Measurements from ENCODE around the gene HDAC4.

HDAC4 gene

GRCh38 chr2:239244625-239245024 is 156.2 kb downstream of the HDAC4 start:
- DNase-seq (ENCODE audit: low read depth in 1 of 2, low spot score in 1 of 2): no peak

- no peak for DNase-seq (ENCODE audit: low read depth in 1 of 2, low spot score in 1 of 2)
Measured at GRCh38 chr2:239241431-239241960, 159.3 kb downstream of the HDAC4 start.

DNA sequence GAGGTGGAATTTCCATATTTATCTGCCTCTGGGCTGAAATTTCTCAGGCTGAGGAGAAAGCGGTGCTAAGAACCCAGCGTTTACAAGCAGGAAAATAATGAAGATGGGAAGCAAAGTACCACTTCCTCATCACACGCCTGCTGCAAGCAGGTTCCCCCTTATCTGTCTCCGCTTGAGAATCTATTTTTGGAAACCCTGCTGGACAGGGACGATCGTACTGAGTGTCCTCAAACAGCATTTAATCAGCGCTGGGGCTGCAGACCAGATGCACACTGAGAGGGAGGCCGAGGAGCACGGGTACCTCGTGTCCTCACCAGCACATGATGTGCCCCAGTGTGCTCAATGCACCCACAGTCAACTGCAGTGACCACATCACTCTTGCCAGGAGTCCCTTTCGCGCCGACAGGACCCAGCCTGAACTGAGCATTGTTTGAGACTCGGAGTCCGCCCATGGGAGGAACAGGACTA is 160.4 kb downstream of the HDAC4 start:
- no peak for DNase-seq (ENCODE audit: low read depth in 1 of 2, low spot score in 1 of 2)

- DNase-seq (ENCODE audit: low read depth in 1 of 2, low spot score in 1 of 2): no peak
Measured at GRCh38 chr2:239239607-239240413, 161.0 kb downstream of the HDAC4 start.

DNA sequence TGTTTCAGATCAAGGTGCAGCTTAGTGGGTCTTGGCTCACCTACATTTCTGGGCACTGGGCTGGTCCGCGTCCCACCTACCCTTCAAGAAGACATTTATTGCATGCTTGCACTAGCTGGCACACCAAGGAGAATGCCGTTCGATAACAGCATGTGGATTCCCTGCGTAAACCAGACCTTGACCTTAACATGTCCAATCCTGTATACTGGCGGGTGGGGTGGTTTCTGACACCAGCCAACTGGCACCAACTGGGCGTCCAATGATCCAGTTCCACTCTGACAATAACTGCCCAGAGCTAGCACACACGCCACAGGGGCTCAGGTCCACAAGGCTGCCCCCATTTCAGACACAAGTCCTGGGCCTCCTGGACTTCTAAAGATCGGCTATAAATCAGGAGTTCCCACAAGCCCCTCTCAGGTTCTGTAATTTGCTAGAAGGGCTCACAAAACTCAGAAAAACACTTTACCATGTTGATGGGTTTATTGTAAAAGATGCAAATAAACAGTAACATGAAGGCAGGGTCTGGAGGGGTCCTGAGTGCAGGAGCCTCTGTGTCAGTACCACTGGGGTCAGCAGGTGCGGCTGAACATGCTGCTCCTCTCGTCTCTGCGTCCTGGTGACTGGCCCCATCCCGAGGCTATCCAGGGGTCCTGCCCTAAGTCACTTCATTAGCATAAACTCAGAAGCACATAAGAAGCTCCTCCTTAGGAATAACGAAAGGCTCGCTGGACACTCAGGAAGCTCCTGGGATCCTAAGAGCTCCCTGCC is 161.8 kb downstream of the HDAC4 start:
- no peak for DNase-seq (ENCODE audit: low read depth in 1 of 2, low spot score in 1 of 2)

DNA sequence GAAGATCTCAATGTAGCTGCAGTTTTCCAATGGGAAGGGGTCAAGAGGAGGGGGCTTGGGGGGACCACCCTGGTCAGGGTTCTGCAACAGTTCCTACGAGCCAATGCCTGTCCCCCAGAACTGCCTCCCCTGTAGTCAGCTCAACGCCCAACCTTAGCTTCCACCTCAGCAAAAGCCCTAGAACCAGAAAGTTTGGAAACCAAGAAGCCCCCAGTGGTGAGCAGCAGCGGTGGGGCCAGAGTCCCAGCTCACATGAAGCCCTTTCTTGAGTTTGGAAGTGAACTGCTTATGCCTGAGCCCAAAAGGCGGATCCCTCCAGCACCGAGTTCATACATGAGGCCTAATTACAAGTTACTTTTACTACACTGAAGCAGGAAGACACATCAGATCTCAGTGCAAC is 162.4 kb downstream of the HDAC4 start:
- no peak for DNase-seq (ENCODE audit: low read depth in 1 of 2, low spot score in 1 of 2)

- DNase-seq (ENCODE audit: low read depth in 1 of 2, low spot score in 1 of 2): no peak
Measured at GRCh38 chr2:239236808-239237205, 164.0 kb downstream of the HDAC4 start.

DNA sequence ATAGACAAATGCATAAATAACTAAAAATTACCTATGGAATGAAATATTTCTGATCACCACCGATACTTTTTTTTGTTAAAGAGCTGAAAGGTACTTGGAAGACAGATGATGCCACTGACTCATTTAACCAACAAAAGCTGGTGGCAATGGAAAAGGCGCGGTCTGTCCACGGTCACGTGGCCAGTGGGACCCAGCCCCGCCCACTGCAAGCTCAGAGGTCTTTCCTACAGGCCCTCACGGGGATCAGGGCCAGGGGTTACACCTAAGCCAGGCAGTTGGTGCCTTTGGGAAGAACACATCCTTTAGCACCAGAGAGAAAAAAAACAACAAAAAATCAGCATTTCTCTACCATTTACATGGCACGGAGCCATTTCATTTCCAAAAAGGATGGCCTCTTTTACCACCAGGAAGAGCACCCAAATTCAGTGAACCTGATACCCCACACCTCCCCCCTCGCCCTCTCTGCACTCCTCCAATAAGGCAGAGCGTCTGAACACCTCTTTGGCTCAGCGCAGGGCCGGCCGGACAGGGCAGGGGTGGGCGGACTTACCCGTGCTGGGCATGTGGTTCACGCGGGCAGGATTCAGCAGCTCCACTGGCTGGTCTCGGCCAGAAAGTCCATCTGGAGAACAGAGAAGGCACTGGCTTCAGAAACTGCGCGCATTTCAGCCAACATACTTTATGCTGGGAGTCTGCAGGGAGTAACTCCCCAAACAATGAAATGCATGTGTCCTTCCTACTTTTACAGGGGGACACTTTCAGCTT is 164.6 kb downstream of the HDAC4 start:
- no peak for DNase-seq (ENCODE audit: low read depth in 1 of 2, low spot score in 1 of 2)

- DNase-seq (ENCODE audit: low read depth in 1 of 2, low spot score in 1 of 2): no peak
Measured at GRCh38 chr2:239235311-239235710, 165.5 kb downstream of the HDAC4 start.

DNA sequence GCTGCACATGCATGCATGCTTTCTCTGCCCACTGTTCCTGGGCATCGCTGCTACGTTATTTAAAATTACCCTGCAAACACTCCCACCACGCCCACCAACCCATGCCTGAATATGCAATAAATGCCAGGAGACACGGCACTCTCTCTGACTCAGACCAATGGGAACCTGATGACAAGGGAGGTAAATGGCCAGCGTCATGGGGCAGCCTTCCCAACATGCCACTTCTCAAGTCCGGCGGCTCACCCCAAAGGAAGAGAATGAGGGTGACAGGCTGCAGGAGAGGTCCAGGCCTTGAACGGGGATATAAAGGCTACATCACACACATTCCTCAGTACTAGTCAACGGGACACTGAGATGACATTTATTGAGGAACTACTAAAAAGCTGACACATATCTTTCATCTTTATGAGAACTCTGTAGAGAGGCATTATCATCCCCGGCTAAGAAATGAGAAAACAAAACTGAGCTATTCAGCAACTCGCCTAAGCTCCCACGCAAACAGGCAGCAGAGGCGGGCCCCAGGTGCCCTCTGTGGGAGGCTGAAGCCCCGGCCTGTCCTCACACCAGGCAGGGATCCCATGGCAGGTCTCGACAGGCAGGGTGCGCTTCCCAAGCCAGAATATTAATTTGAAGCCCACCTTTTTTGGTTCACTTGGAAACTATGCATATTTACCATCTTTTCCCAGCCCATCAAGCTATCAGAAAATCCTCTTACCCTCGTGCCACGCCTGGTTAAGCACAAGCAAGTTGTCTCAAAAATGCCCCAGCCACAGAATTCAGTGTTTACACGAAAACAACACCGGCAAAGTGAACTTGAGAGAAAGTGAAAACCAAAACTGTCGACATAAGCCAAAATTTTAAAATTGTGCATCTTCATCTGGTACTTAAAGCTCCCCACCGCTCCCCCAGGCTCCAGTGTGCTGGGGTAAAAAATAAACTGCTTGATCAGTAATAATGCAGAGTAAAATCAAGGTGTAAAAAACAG is 166.3 kb downstream of the HDAC4 start:
- no peak for DNase-seq (ENCODE audit: low read depth in 1 of 2, low spot score in 1 of 2)

DNA sequence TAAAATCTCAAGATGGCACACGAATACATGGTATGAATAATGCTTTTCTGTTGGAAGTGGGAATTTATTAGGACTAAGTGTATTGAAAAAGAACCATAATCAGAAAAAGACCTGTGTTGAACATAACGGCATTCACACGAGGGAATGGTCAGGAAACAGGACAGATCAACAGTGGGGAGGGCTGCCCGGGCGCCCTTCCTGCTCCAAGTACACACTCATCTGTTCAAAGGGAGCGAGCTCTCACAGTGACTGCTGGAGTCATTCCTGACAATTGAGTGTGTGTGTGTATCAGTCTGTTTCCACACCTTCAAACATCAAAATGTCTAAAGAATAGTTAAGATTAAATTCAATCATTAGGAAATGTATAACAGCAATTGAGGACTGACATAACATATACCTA is 167.2 kb downstream of the HDAC4 start:
- DNase-seq (ENCODE audit: low read depth in 1 of 2, low spot score in 1 of 2): no peak

DNA sequence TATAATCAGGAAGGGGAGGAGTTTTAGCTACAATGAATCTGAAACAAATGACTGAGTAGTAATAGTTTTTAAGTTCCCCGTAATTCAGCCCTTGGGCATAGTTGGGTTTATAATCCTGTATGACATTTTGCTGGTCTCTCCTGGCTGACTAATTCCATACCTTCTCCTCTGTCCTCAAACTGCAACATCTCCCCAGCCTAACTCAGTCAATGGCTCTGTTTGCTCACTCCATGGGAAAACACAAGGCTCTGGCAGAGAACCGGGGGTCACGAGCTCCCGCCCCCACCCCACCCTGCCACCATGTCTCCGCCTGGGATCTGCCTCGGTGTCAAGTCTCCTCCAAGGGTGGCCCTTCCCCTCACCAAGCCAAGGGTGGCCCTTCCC is 168.6 kb downstream of the HDAC4 start:
- no peak for DNase-seq (ENCODE audit: low read depth in 1 of 2, low spot score in 1 of 2)

GRCh38 chr2:239231231-239232194 is 169.3 kb downstream of the HDAC4 start:
- no peak for DNase-seq (ENCODE audit: low read depth in 1 of 2, low spot score in 1 of 2)

DNA sequence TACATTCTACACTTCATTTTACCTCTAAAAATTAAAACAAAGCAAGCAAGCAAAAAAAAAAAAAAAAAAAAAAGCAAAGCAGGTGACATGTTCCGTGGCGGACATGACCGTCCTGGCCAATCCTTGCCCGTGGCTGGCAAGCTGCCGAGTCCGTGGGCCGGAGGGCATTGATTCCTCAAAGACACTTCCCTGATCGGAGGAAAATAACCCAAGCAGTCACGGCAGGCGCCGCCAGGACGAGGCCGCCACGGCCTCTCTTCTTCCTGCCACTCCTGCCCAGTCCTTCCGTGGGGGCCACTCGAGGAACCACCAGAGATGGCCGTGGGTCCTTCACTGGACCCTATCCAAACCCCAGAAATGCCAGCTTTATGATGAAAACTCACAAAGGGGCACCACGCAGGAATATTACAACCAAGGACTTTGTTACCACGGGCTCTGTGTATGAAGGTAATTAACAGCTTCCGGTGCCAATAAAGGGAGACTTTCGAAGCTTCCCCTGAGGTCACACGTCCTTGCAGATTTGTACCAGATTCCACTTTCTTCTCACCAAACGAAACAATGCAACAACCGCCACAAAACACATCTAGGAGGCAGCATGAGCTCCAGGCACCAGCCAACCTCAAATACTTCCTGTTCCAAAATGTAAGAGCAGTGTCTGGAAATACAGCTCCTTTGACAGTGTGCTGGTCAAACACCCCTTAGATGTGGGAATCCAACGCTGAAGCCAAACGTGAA is 170.3 kb downstream of the HDAC4 start:
- DNase-seq (ENCODE audit: low read depth in 1 of 2, low spot score in 1 of 2): no peak

- DNase-seq (ENCODE audit: low read depth in 1 of 2, low spot score in 1 of 2): no peak
Measured at GRCh38 chr2:239229545-239230279, 171.1 kb downstream of the HDAC4 start.

- DNase-seq (ENCODE audit: low read depth in 1 of 2, low spot score in 1 of 2): no peak
Measured at GRCh38 chr2:239227661-239228371, 173.0 kb downstream of the HDAC4 start.

Measured in activated T-helper 1 cell treated with anti-CD3 and anti-CD28 coated beads, Interleukin-2, amount 50 U/mL, for 16 hours (primary cell).